Ascending aorta (tissue), 2 donors: Measurements from ENCODE around the gene PIGN. TPM values are rescaled to one million over a fixed set of nuclear protein-coding genes. Genes with fewer than 3 reads are reported as not detected.
A peak's percentile ranks its signal among the peaks of the same experiment; 100 is the strongest.

ENCODE experiments used
- DNase-seq, 2 donors: peaks; one replicate each; pipeline ENCODE4 v3.0.0-alpha.2; 2019; ENCODE audit warnings: low spot score in 2 of 2
- H3K27ac ChIP-seq, 2 donors: fragments of 200-600 bp; sonication (generic); one replicate each; pipeline ENCODE4 v1.5.1; 2016 to 2017; ENCODE audit warnings: mild to moderate bottlenecking in 1 of 2
- H3K27me3 ChIP-seq: fragments of 200-600 bp; sonication (generic); one replicate; pipeline ENCODE4 v1.5.1; 2017
- H3K36me3 ChIP-seq, 2 donors: fragments of 200-600 bp; sonication (generic); one replicate each; pipeline ENCODE4 v1.5.1; 2016
- H3K4me1 ChIP-seq, 2 donors: fragments of 200-600 bp; sonication (generic); one replicate each; pipeline ENCODE4 v1.5.1; 2016 to 2017; ENCODE audit warnings: mild to moderate bottlenecking in 1 of 2
- H3K4me3 ChIP-seq, 2 donors: fragments of 200-600 bp; sonication (generic); one replicate each; pipeline ENCODE4 v1.5.1; 2016 to 2017; ENCODE audit warnings: mild to moderate bottlenecking in 1 of 2
- H3K9me3 ChIP-seq, 2 donors: fragments of 200-600 bp; sonication (generic); one replicate each; pipeline ENCODE4 v1.5.1; 2016
- intact Hi-C: fragments of 100-400 bp; cut with DNase I; formaldehyde crosslinking; loops from one replicate; pipeline ENCODE4 v1.15.1; 2023
- total RNA-seq: library from RNA; depleted of rRNA; stranded (reverse); fragments of >200 nt; gene quantifications from one replicate; pipeline ENCODE4 v1.1.0, GENCODE V29; 2016
- TF ChIP-seq, protein P1 (sequence below), 3 experiments: fragments of 200-600 bp in 2 of 3; fragments of 450-650 bp in 1 of 3; sonication (generic) in 2 of 3; IDR thresholded peaks; one replicate each; pipeline ENCODE4 v1.5.1; 2016 to 2019; ENCODE audit warnings: antibody characterized with exemption in 3 of 3, mild to moderate bottlenecking in 1 of 3, moderate library complexity in 1 of 3

PIGN gene
- total RNA-seq, 1 donor from 2014 or later: 12.8 TPM

- Histone ChIP-seq H3K27ac (no peak overlapping the region), H3K4me3 (peak overlapping the region; percentile 13 to 16), H3K36me3 (no peaks in the 10 kb centered on the region), H3K27me3 (no peaks in the 10 kb centered on the region), H3K9me3 (no peaks in the 10 kb centered on the region), H3K4me1 (peaks cover 0 to 24% of the 10 kb centered on the region in 2 donors)
- no peak for DNase-seq
- intact Hi-C loops: loop anchor here (5.0 to 10.0 kb wide), 4 partner anchors 238 to 1248 kb away; partner anchors contain the start of gene VPS4B
- TF ChIP-seq, protein P1, sequence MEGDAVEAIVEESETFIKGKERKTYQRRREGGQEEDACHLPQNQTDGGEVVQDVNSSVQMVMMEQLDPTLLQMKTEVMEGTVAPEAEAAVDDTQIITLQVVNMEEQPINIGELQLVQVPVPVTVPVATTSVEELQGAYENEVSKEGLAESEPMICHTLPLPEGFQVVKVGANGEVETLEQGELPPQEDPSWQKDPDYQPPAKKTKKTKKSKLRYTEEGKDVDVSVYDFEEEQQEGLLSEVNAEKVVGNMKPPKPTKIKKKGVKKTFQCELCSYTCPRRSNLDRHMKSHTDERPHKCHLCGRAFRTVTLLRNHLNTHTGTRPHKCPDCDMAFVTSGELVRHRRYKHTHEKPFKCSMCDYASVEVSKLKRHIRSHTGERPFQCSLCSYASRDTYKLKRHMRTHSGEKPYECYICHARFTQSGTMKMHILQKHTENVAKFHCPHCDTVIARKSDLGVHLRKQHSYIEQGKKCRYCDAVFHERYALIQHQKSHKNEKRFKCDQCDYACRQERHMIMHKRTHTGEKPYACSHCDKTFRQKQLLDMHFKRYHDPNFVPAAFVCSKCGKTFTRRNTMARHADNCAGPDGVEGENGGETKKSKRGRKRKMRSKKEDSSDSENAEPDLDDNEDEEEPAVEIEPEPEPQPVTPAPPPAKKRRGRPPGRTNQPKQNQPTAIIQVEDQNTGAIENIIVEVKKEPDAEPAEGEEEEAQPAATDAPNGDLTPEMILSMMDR (IDR thresholded peaks at IDR 0.05): no peak
Measured at GRCh38 chr18:62189208-62189607, 2.4 kb upstream of the PIGN start.

DNA sequence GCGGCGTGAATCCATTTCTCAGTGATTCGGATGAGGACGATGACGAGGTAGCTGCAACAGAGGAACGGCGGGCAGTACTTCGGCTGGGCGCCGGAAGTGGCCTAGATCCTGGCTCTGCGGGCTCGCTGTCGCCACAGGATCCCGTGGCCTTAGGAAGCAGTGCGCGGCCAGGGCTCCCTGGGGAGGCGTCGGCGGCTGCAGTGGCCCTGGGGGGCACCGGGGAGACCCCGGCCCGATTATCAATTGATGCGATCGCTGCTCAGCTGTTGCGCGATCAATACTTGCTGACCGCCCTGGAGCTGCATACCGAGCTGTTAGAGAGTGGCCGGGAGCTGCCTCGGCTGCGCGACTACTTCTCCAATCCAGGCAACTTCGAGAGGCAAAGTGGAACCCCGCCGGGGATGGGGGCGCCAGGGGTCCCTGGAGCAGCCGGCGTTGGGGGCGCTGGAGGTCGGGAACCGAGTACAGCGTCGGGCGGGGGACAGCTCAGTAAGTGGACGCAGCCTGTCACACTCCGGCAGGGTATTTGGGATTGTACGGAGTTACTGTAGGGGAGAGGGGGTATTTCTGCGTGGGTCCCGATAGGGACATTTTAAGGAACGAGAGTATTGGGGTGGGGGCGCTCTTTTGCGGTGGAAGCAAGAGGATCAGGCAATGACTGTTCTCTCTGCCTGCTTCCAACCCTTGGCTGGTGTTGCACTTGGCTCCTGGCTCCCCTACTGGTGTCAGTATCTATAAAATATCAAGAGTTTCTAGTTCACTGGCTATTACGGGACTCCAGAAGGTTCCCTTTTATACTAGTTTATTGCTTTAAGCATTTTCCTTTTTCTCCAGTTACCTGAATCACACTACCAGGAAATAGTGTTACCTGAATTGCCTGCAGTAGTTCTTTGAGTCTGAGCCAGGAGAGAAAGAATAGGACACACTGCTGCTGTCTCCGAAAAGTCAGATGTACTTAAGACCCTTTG lies 971 bp upstream of the PIGN start:
- Histone ChIP-seq H3K4me1 (peaks cover 0 to 28% of the 10 kb centered on the region in 2 donors), H3K9me3 (no peaks in the 10 kb centered on the region), H3K4me3 (peak overlapping the region; percentile 79 to 98), H3K36me3 (no peaks in the 10 kb centered on the region), H3K27me3 (no peaks in the 10 kb centered on the region), H3K27ac (peak overlapping the region; percentile 75 to 82)
- intact Hi-C loops: loop anchor here (1.0 to 10.0 kb wide), 7 partner anchors 239 to 1249 kb away; partner anchors contain the start of genes PHLPP1 and VPS4B
- peak in 1 of 2 donors; percentile 65 for DNase-seq
- TF ChIP-seq, protein P1 (IDR thresholded peaks at IDR 0.05): no peak

GRCh38 chr18:62186499-62186773 lies 420 bp downstream of the PIGN start:
- no peaks in the 10 kb centered on the region for H3K9me3 ChIP-seq
- peak overlapping the region; percentile 79 to 98 for H3K4me3 ChIP-seq
- intact Hi-C loops: loop anchor here (2.0 to 10.0 kb wide), 6 partner anchors 241 to 1251 kb away; partner anchors contain the start of genes PHLPP1 and VPS4B
- H3K27ac ChIP-seq: peak overlapping the region; percentile 72 to 80
- peaks cover 0 to 28% of the 10 kb centered on the region in 2 donors for H3K4me1 ChIP-seq
- no peaks in the 10 kb centered on the region for H3K36me3 ChIP-seq
- no peaks in the 10 kb centered on the region for H3K27me3 ChIP-seq
- DNase-seq: peak in 1 of 2 donors; percentile 68
- TF ChIP-seq, protein P1 (IDR thresholded peaks at IDR 0.05): no peak

GRCh38 chr18:62183578-62184195 lies 3.2 kb downstream of the PIGN start:
- no peak for DNase-seq
- peaks cover 0 to 15% of the 10 kb centered on the region in 2 donors for H3K4me1 ChIP-seq
- TF ChIP-seq, protein P1 (IDR thresholded peaks at IDR 0.05): peak; percentile 65 to 97 (median 92)
- no peaks in the 10 kb centered on the region for H3K9me3 ChIP-seq
- H3K27me3 ChIP-seq: no peaks in the 10 kb centered on the region
- no peaks in the 10 kb centered on the region for H3K36me3 ChIP-seq
- intact Hi-C loops: loop anchor here (1.0 to 10.0 kb wide), 2 partner anchors 67 to 801 kb away; no protein-coding TSS in a partner anchor
- no peak overlapping the region for H3K4me3 ChIP-seq
- H3K27ac ChIP-seq: no peak overlapping the region

- no peak for DNase-seq
- Histone ChIP-seq H3K27ac (no peak overlapping the region), H3K27me3 (no peaks in the 10 kb centered on the region), H3K36me3 (no peaks in the 10 kb centered on the region), H3K9me3 (no peaks in the 10 kb centered on the region), H3K4me3 (no peak overlapping the region), H3K4me1 (peaks cover 0 to 13% of the 10 kb centered on the region in 2 donors)
- TF ChIP-seq, protein P1 (IDR thresholded peaks at IDR 0.05): no peak
- intact Hi-C loops: loop anchor here (10.0 kb wide), 1 partner anchor 803 kb away; no protein-coding TSS in a partner anchor
Measured at GRCh38 chr18:62182220-62182619, 4.6 kb downstream of the PIGN start.
